DMS153 treated with DMSO at 0.1 percent for 48 hours (cell line): Measurements from ENCODE around the gene PPY.
"Not testable (repeated sequence)": the region's sequence is repeated elsewhere in the genome, so short reads cannot be mapped to it uniquely, and the experiment has no call there.

Experiments
- DNase-seq: peaks from one replicate; lab custom pipeline; 2025; ENCODE audit not compliant: unreplicated experiment; lab: John Stamatoyannopoulos, UW

The PPY gene

GRCh38 chr17:43966276-43966675 is 24.0 kb upstream of the PPY start:
- no peak for DNase-seq

DNA sequence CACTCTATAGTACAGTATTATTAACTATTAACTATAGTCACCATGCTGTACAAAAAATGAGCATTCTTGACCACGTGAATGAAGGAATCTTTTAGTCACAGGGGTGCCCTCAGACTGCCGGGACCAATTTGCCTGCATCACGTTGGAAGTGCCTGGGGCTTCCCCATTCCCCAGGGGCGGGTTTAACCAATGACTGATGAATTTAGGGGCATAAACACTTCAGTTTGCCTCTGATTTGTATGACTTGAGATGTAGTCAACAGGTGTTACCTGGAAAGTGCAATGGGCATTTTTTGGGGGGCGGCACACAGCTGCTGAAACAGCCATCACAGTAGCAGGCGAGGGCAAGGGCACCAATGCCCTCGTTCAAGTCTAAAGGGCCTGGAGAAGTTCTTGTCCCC is 20.2 kb upstream of the PPY start:
- DNase-seq: no peak

- no peak for DNase-seq
Measured at GRCh38 chr17:43961954-43962353, 19.7 kb upstream of the PPY start.

DNA sequence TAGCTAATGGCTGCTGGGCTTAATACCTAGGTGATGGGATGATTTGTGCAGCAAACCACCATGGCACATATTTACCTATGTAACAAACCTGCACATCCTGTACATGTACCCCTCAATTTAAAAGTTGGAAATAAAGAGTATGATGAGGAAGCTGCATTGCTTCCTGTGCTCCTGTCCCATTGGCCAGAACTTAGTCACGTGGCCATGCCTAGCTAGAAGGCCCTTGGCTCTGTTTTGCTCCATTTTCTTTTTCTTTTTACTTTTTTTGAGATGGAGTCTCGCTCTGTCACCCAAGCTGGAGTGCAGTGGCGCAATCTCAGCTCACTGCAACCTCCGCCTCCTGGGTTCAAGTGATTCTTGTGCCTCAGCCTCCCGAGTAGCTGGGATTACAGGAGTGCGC is 19.0 kb upstream of the PPY start:
- not testable (repeated sequence) for DNase-seq

- no peak for DNase-seq
Measured at GRCh38 chr17:43958748-43959352, 16.6 kb upstream of the PPY start.

DNA sequence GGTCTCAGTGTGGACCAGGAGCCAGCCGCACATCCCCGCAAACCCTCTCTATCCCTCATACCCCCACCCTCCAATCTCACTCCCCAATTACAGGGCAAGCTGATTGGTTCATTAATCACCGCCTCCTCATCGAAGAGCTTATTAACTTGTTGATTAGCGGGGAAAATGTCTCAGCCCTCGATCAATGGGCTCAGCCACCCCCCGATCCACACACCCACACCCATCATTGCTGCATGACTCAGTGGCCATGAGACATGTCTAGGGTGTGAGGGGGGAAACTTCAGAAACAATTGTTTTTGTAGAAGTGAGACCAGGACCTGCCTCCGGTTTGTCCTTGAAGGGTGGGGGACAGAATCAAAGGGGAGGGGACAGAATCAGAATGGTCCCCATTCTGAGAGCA is 13.9 kb upstream of the PPY start:
- DNase-seq: no peak

DNA sequence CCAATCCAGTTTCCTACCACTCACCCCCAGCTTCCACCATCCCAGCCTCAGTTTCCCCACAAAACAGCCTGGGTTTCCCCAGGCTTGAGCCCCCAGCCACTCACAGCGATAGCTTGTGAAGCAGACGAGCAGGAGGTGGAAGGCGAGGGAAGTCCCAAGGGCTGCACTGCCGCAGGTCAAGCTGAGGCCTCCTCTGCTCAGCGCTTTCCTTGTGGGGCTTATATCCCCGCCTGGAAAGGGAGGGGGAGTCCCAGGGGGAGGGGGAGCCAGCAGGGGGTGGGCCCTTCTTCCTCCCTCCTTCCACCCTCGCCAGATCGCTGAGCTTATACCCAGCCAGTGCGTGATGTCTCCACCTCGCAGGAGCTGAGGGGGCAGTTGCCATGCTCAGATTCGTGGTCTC is 11.5 kb upstream of the PPY start, which contains the start of gene PYY:
Gene PYY, minus strand, starts transcription at position 195 of the 400 bp plus-strand sequence. CDS start 457 bp downstream, outside the sequence.
- DNase-seq: no peak

- no peak for DNase-seq
Measured at GRCh38 chr17:43952724-43953666, 10.7 kb upstream of the PPY start.

DNA sequence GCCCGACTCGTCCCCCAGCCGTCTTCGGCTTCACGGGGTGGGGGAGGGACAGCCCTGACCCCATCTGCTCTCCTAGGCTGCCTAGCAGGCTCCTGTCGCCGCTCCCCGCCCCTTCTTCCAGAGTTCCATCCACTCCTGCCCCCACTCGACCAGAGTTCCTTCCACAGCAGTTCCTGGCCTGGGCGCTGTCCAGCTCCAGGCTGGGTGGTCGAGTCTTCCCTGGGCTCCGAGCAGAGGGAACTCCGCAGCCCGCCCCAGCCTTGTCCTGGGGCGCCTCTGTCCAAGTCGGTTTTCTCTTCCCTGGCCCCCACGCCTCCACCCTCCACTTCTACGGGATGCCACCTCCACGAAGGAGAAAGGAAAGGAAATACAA is 10.1 kb upstream of the PPY start:
- DNase-seq: no peak

DNA sequence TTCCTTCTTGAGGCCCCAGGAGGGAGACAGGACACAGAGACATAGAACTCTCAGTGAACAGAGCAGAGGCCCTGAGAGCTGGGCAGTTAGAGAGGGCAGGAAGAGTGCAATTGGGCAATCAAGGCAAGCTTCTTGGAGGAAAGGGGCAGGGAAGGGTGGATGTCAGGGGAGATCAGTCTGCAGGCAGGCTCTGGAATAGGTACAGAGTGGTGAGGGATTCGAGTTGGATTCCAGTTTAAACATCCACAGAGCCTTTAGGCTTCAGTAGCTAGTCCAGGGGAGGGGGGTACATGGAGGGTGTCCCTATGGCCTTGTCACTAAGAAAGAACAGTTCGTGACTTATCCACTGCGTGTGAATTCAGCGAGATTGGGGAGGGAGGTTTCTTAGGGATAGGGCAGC is 9.5 kb upstream of the PPY start:
- DNase-seq: no peak

GRCh38 chr17:43950554-43950953 is 8.3 kb upstream of the PPY start:
- no peak for DNase-seq

GRCh38 chr17:43949781-43950180 is 7.5 kb upstream of the PPY start:
- DNase-seq: no peak

DNA sequence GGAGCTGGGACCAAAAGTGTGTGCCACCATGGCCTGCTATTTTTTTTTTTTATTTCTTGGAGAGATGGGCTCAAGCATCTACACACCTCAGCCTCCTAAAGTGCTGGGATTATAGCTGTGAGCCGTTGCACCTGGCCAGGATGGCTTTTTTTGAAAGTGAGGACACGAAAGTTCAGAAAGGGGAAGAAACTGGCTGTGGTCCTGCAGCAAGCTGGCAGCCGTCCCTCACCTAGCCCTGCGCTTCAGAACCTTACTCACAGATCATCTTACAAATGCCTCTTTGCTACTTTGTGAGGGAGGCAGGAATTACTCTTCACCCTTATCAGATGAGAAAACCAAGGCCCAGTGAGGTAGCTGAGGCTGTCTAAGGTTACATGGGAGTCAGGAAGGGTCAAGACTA is 4.5 kb upstream of the PPY start:
- DNase-seq: no peak

DNA sequence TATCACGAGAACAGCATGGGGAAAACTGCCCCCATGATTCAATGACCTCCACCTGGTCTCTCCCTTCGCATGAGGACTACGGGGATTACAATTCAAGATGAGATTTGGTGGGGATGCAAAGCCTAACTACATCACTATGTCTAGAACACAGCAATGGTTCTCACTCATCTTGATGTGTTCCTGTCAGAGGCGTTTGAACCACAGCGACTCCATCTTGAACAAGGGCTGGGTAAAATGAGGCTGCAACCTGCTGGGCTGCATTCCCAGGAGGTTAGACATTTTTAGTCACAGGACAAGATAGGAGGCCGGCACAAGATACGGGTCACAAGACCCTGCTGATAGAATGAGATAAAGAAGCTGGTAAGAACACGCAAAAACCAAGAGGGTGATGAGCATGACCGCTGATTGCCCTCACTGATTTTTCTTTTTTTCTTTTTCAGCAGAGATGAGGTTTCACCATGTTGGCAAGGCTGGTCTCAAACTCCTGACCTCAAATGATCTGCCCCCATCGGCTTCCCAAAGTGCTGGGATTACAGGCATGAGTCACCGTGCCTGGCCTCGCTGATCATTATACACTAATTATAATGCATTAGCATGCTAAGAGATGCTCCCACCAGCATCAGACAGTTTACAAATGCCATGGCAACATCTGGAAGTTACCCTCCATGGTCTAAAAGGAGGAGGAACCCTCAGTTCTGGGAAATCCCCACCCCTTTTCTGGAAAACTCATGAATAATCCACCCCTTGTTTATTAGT is 3.0 kb upstream of the PPY start:
- DNase-seq: no peak

DNA sequence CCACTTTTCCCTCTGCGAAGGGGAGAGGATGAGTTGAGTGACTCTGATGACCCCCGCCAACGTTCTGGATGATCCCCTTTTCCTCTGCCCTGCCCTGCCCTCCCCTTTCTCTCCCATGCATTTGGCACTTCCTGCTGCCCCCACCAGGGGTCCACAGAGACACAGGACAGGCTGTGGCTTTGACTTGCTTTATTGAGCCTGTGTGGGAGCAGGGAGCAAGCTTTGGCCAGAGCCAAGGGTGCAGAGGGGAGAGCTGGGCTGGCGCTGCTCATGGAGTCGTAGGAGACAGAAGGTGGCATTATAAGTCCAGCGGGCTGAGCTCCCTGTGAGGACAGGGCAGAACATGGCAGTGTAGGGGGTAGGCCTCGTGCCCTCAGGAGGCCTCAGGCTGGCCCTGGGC is 1.6 kb downstream of the PPY start:
- no peak for DNase-seq

GRCh38 chr17:43939886-43940285 is 2.4 kb downstream of the PPY start:
- no peak for DNase-seq

DNA sequence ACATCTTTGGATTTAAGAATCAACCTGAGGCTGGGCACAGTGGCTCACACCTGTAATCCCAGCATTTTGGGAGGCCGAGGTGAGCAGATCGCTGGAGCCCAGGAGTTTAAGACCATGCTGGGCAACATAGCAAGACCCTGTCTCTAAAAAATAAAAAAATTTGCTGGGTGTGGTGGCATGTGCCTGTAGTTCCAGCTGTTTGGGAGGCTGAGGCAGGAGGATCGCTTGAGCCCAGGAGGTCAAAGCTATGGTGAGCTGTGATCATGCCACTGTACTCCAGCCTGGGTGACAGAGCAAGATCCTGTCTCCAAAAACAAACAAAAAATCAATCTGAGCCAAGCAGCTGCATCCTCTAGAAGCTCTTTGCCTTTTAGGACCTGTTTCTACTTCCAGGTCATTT is 2.8 kb downstream of the PPY start:
- not testable (repeated sequence) for DNase-seq

- DNase-seq: no peak
Measured at GRCh38 chr17:43938838-43939182, 3.5 kb downstream of the PPY start.

DNA sequence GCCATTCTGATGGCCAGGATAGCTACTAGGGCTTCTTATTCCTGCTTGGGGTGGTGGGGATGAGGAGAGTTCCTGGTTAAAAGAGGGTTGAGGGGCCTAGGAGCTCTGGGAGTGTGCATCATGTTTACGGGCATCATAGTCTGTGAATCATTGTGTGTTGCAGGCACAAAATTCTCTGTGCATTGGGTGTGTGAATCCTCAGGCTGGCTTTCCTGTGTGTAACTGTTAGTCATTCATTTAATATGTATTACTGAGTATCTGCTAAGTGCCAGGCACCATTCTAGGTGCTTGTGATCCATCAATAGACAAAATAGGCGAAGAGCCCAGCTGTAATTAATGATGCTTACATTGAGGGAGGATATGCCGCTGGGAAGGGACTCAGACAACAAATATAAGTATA is 5.8 kb downstream of the PPY start:
- DNase-seq: no peak

DNA sequence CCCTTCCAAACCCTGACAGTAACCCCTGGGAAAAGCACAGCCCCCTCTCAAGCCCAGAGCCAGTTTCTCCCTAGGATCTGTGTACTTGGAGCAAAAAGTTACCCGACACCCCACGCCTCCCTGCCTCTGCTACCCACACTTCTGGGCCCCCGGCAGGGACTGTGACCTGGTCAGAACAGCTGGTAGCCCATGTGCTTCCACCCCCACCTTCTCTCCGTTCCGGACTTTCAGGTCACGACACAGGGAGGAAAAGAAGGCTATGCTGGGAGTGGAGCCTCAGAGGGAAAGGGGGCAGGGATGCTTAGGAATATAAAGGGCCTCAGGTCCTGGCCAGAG is 6.4 kb downstream of the PPY start:
- no peak for DNase-seq

DNA sequence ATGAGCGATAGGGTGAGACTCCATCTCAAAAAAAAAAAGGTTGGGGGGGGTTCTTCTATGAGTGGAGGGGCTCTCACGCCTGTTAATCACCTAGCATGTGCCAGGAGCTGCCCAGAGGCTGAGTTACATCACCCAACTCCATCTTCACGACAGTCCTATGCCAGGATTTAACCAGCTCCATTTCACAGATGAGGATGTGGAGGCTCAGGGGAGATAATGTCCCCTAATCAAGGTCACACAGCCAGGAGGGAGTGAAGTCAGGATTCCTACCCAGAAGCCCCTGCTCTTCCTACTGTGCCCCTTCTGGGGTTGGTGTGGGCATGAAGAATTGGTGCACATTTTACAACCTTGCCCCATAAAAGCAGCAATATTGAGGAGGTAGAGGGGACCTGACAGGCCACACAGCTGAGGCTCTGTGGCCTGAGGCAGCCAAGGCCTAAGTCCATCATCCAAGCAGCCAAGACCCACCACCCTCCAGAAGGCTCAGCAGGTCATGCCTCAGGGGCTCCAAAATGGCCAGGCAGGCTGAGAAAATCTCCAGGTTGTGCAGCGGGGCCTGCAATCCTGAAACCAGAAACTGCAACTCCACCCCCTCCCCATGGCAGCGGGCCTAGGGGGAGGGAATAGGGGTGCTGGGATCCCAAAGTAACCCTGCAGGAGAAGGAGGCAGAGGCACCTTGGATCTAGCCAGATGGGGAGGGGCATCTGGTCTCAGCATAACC is 6.9 kb downstream of the PPY start:
- no peak for DNase-seq
